ENCODE data around the gene CARMIL1.
A peak's percentile ranks its signal among the peaks of the same experiment; 100 is the strongest.

The CARMIL1 gene

GRCh38 chr6:25524542-25524941, 245.4 kb downstream of the CARMIL1 start:
- no peak for DNase-seq

DNA sequence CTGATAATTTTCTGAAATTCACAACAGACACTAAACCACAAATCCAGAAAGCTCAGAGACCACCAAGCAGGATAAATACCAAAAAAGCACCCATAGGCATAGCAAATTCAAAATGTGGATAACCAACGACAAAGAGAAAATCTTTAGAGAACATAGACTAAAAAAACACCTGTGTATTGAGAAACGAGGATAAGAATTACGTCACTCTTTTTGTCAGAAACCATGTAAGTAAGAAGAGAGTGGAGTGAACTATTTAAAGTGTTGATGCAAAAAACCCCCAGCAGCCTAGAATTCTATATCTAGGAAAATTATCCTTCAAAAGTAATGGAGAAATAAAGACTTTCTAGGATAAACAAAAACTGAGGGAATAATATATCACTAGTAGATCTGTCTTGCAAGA, 245.9 kb downstream of the CARMIL1 start:
- DNase-seq: no peak

DNA sequence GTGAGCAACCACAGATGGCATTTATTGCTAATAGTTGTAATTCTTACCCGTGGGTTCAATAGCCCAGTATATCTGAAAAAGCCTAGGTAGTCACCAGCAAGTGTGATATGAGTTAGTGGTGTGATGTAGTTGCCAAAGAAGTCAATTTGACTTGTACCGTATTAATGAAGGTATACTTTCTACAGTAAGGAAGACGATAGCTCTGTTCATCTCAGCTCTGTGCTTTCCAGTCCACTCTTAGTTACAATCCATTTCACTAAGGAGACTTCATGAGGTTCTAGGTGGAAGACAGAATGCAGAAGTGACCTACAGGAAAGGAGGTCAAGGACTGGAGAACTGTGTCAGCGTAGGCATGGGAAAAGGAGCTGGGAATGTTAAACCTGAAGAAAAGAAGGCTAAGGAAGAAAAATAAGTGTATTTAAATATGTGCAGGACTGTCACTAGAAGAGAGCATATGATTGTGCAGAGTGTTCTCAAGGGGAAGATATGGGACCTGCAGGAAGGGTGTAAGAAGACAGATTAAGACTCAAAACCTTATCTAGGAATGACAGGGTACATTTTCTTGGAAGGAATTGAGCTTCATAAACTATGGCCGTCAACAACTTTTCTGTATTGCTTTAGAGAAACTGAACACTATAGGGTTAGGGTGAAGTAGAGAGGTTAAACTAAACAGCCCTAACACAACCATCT, 255.9 kb downstream of the CARMIL1 start:
- DNase-seq: no peak

DNA sequence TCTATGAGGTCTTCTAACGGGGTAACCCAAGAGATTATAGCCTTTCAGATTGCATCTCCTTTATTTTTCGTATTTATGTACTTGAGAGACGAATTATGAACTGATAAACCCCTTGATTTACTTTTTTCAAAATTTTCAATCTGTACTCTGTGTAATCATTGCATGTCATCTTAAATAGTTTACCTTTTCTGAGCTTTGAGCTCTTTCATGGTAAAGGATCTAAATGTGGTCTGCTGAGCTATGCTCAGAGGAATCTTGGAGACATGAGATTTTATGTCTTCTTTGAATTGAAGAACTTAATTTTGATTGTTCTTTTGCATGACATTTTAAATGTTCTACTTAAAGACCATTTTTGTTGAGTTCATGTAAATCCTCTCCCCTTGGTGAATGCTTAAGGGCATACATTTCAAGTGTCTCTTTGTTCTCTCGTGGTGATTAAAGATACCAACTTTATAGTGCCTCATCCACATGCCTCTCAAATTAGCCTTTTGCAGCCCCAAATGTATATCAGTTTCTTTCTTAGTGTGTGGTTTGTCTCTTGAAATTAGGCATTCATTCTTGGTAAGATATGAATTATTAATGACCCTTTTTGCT, 256.6 kb downstream of the CARMIL1 start:
- no peak for DNase-seq

DNA sequence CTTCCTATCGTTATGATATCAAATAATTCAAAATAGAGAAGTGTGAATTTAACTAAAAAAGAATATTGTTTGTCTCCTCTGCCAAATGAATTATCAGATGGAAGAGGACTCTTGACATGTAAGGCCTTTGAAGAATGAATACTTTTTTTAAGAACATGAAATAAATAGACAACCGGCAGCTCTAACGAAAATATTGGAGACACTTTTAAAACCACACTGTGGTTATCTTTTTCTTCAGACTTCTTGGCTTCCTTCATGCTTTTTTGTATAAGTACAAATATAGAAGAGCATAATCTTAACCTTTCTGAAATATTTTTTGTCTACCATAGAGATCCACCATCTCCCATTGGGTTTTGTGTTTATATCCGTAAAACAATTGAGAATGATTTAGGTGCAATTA, 257.6 kb downstream of the CARMIL1 start:
- DNase-seq: no peak

DNA sequence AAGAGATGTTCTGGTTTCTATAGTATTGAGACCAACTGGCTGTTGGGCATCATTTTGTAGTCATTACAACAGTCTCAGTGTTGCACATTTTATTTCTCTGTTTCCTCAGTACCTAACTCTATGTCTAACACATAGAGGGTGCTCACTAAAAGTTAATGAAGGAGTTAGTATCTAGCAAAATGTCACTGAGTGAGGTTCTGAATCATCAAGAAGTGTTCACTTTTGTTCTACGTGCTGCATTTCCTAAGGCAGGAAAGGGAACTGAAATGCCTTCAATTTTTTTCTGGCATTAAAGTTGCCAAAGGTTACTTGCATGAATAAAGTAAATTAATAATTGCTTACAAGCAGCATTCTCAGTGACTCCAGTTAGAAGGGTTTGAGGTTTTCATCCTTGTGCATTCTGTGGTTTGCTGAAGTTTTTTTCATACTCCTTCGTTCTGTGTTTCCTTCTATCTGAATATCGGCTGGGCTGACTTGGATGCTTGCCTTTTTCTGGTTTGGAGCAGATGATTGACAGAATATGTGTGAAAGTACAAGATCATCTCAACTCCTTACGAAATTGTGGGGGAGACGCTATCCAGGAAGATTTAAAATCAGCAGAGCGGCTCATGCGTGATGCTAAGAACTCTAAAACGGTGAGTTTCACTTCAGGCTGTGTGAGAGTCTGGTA, 258.3 kb downstream of the CARMIL1 start:
- no peak for DNase-seq

DNA sequence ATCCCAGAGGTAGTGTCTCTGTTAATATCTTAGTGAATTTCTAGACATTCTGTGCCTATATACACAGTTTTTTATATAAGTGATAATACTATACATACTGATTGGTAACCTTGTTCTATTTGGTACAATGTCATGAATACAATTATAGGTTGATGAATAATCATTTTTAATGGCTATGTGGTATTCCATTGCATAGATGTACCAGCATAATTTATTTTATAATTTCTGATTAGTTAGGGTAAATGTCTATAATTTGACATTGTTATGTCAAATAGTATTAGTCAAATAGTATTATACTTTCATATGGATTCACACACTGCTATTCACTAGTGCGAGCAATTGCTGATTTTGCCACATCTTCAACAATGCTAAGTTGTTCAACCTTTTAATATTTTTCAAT, 262.1 kb downstream of the CARMIL1 start:
- no peak for DNase-seq

GRCh38 chr6:25542984-25543910, 264.1 kb downstream of the CARMIL1 start:
- DNase-seq: no peak

DNA sequence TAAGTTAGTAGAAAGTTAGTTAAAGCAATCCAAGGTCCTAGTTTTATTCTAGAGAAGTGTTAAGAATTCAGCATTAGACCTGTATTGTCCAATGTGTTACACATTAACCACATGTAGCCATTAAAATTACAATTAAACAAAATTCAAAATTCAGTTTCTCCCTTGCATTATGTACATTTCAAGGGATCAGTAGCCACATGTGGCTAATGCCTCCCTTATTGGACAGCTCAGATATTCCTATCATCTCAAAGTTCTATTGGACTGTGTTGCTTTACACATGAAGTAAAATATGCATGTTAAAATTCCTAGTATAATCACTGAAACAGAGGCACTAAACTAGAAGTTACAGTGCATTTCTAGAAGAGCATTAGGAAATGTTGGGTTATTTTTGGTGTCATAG, 265.7 kb downstream of the CARMIL1 start:
- no peak for DNase-seq

- DNase-seq: no peak
Measured at GRCh38 chr6:25547797-25548196, 268.6 kb downstream of the CARMIL1 start.

GRCh38 chr6:25548451-25548850, 269.3 kb downstream of the CARMIL1 start:
- DNase-seq: no peak

- DNase-seq: no peak
Measured at GRCh38 chr6:25550631-25551030, 271.5 kb downstream of the CARMIL1 start.

- no peak for DNase-seq
Measured at GRCh38 chr6:25553502-25553901, 274.3 kb downstream of the CARMIL1 start.

DNA sequence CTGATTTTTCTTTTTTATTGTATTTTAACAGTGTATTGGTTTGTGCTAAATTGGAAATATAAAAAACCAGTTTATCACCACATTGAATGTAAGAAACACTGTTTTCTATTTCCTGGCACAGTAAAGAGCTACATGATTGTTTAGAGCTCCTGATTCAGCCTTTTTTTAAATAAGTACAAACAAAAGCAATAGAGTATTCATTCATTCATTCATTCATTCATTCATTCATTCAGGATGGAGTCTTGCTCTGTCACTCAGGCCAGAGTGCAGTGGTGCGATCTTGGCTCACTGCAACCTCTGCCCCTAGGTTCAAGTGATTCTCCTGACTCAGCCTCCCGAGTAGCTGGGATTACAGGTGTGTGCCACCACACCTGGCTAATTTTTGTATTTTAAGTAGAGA, 276.0 kb downstream of the CARMIL1 start:
- peak in 1 of 14 donors; percentile 2 for DNase-seq

- DNase-seq: peak in 11 of 14 donors; percentile 1 to 52 (median 31)
Measured at GRCh38 chr6:25556516-25556915, 277.3 kb downstream of the CARMIL1 start.

GRCh38 chr6:25558155-25558817, 279.1 kb downstream of the CARMIL1 start:
- no peak for DNase-seq

DNA sequence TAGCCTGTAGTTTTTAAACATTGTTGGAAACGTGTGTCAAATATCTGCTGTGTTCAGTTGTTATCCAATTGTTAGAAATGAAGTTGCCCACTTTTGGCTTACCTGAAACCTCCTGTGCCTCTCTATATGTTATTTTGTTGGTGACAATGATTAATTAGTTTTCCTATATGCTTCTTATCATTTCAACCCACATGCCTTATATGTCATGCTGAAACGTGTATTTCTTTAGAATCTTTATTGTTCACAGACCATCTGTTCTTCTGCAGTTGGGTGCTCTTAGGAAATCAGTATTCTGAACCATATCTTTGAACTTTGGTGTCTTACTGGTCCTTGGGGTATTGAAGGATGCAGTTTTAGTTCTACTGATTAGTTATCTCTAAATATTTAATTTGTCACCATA, 281.7 kb downstream of the CARMIL1 start:
- no peak for DNase-seq

GRCh38 chr6:25564943-25565342, 285.8 kb downstream of the CARMIL1 start:
- no peak for DNase-seq

GRCh38 chr6:25570578-25570977, 291.4 kb downstream of the CARMIL1 start:
- no peak for DNase-seq

- DNase-seq: peak in 5 of 14 donors; percentile 0 to 83 (median 13)
Measured at GRCh38 chr6:25576919-25577318, 297.7 kb downstream of the CARMIL1 start.

DNA sequence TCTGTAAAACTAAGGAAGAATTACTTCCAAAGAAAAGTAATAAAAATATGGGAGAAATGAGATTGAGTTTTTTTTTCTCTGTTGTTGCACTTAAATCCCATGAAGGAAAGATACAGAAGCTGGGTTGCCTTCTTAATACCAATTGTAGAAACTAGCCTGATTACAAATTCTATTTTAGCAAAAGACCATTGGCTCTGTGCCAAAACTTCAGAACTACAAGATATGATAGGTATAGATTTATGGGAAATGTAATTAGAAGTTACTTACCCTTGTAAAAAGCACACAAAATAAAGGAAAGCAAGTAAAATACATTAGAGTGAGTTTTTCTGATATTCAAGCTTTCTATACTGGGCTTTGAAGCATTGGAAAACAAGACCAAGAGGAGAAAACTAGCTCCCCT, 299.4 kb downstream of the CARMIL1 start:
- DNase-seq: no peak

GRCh38 chr6:25579391-25579883, 300.3 kb downstream of the CARMIL1 start:
- DNase-seq: no peak

All from C1 segment of cervical spinal cord (tissue), 14 donors.